ENCODE measurements around the gene PANK1.

- TF ChIP-seq CTCF (tag by site-specific recombination; IDR thresholded peaks at IDR 0.05), result no peak
- TF ChIP-seq ZNF747 (tag by site-specific recombination; IDR thresholded peaks at IDR 0.05), result no peak
- TF ChIP-seq ZBTB49 (tag by site-specific recombination; IDR thresholded peaks at IDR 0.05; ENCODE audit: low read depth), result no peak
- TF ChIP-seq PBX3 (CRISPR knock-in tag; IDR thresholded peaks at IDR 0.05), result no peak
- no peak for TF ChIP-seq MYNN (tag by site-specific recombination; IDR thresholded peaks at IDR 0.05; ENCODE audit: borderline replicate concordance)
- TF ChIP-seq ZNF214 (tag by site-specific recombination; IDR thresholded peaks at IDR 0.05; ENCODE audit: borderline replicate concordance), result no peak
- no peak for TF ChIP-seq ZFHX2 (tag by site-specific recombination; conservative IDR thresholded peaks at IDR 0.05)
- TF ChIP-seq SETDB1 (IDR thresholded peaks at IDR 0.05; ENCODE audit: insufficient read length, low read length), result no peak
- TF ChIP-seq ZNF571 (tag by site-specific recombination; IDR thresholded peaks at IDR 0.05), result no peak
Observed at GRCh38 chr10:89552213-89552612, 92.8 kb downstream of the PANK1 start.

Data from HEK293 (cell line).